Glutamatergic neuron (in vitro differentiated cells): ENCODE results near the gene PARP2. TPM values are rescaled to one million over a fixed set of nuclear protein-coding genes. Genes with fewer than 3 reads are reported as not detected.
"Not testable (repeated sequence)": the region's sequence is repeated elsewhere in the genome, so short reads cannot be mapped to it uniquely, and the experiment has no call there.

ENCODE experiments used
- DNase-seq: peaks from one replicate; pipeline ENCODE4 v3.0.0; 2022
- H3K27ac Mint-ChIP-seq: one replicate; pipeline ENCODE4 v1.8.0; 2020; ENCODE audit warnings: mild to moderate bottlenecking, mixed read lengths, inconsistent platforms; ENCODE audit not compliant: unreplicated experiment
- H3K27me3 Mint-ChIP-seq: one replicate; pipeline ENCODE4 v1.8.0; 2020; ENCODE audit warnings: mild to moderate bottlenecking, moderate library complexity, mixed read lengths, inconsistent platforms; ENCODE audit not compliant: unreplicated experiment
- H3K36me3 Mint-ChIP-seq: one replicate; pipeline ENCODE4 v1.8.0; 2020; ENCODE audit warnings: mild to moderate bottlenecking, mixed read lengths, inconsistent platforms; ENCODE audit not compliant: unreplicated experiment
- H3K4me1 Mint-ChIP-seq: one replicate; pipeline ENCODE4 v1.8.0; 2020; ENCODE audit warnings: mild to moderate bottlenecking, low read depth, mixed read lengths, inconsistent platforms; ENCODE audit not compliant: unreplicated experiment
- H3K4me3 Mint-ChIP-seq: one replicate; pipeline ENCODE4 v1.8.0; 2020; ENCODE audit warnings: mild to moderate bottlenecking, mixed read lengths, inconsistent platforms; ENCODE audit not compliant: unreplicated experiment
- H3K9me3 Mint-ChIP-seq: one replicate; pipeline ENCODE4 v1.8.0; 2020; ENCODE audit warnings: mild to moderate bottlenecking, moderate library complexity, mixed read lengths, inconsistent platforms; ENCODE audit not compliant: unreplicated experiment
- CTCF ChIP-seq: fragments of 200-600 bp; sonication (generic); IDR thresholded peaks from one replicate; pipeline ENCODE4 v1.5.0; 2021; ENCODE audit not compliant: partially characterized antibody, unreplicated experiment
- total RNA-seq: library from RNA; stranded (reverse); fragmentation: NEBNext Ultra II Directional; extraction: Animal tissue kit (Norgen Biotek cat#: 25700); gene quantifications from one replicate; pipeline ENCODE4 v1.2.1, GENCODE V29; 2021; ENCODE audit not compliant: unreplicated experiment

PARP2 gene
- total RNA-seq, 1 donor from 2014 or later, result 33.9 TPM

DNA sequence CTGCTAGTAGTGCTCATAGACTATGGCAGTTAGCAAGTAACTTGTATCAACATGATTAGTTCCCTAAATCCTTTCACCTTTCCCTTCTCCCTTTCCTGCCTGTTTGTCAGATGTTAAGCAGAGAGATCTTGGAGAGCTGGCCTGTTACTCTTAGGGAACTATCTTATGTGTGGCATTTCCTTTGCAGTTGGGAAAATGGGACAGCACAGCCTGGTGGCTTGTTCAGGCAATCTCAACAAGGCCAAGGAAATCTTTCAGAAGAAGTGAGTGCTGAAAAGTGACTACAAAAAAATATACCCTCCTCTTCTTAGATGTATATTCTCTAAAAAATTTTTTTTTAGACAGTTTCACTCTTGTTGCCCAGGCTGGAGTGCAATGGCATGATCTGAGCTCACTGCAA lies 7.4 kb downstream of the PARP2 start:
- H3K36me3 Mint-ChIP-seq, result no peaks in the 10 kb centered on the region
- H3K27me3 Mint-ChIP-seq, result no peaks in the 10 kb centered on the region
- no peaks in the 10 kb centered on the region for H3K4me1 Mint-ChIP-seq
- no peaks in the 10 kb centered on the region for H3K9me3 Mint-ChIP-seq
- no peak overlapping the region for H3K4me3 Mint-ChIP-seq
- no peak overlapping the region for H3K27ac Mint-ChIP-seq
- TF ChIP-seq CTCF, result no peak
- no peak for DNase-seq

DNA sequence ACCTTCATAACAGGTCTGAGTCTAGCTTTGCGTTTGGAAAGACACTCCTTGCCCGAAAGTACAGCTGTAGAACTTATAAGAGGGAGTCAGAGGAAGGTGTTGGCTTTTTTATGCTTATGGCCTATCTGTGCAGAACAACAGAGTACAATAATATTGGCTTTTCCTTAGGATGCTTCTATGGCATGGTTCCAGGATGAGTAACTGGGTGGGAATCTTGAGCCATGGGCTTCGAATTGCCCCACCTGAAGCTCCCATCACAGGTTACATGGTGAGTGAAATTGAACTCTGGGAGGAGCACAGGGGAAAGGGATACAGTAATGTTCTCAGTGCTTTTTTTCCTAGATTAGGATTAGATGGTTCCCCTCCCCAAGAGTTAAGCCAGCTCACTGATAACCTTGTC lies 13.0 kb downstream of the PARP2 start:
- no peaks in the 10 kb centered on the region for H3K36me3 Mint-ChIP-seq
- no peaks in the 10 kb centered on the region for H3K4me1 Mint-ChIP-seq
- H3K4me3 Mint-ChIP-seq, result no peak overlapping the region
- no peaks in the 10 kb centered on the region for H3K9me3 Mint-ChIP-seq
- TF ChIP-seq CTCF, result no peak
- no peaks in the 10 kb centered on the region for H3K27me3 Mint-ChIP-seq
- no peak overlapping the region for H3K27ac Mint-ChIP-seq
- DNase-seq, result no peak

GRCh38 chr14:20358474-20358873 lies 15.0 kb downstream of the PARP2 start:
- H3K9me3 Mint-ChIP-seq, H3K4me3 Mint-ChIP-seq, H3K4me1 Mint-ChIP-seq, H3K27ac Mint-ChIP-seq, DNase-seq, H3K27me3 Mint-ChIP-seq, H3K36me3 Mint-ChIP-seq: not testable (repeated sequence)

- Mint-ChIP-seq H3K27me3 (no peaks in the 10 kb centered on the region), H3K4me3 (no peak overlapping the region), H3K36me3 (no peaks in the 10 kb centered on the region), H3K4me1 (no peaks in the 10 kb centered on the region), H3K9me3 (no peaks in the 10 kb centered on the region), H3K27ac (no peak overlapping the region)
- DNase-seq, result no peak
- TF ChIP-seq CTCF, result no peak
Measured at GRCh38 chr14:20365928-20366327, 22.5 kb downstream of the PARP2 start.

GRCh38 chr14:20372796-20373195 lies 29.4 kb downstream of the PARP2 start:
- Mint-ChIP-seq H3K4me1 (no peaks in the 10 kb centered on the region), H3K9me3 (peaks cover 2% of the 10 kb centered on the region), H3K4me3 (no peak overlapping the region), H3K27ac (no peak overlapping the region), H3K27me3 (peaks cover 3% of the 10 kb centered on the region), H3K36me3 (peaks cover 5% of the 10 kb centered on the region)
- no peak for DNase-seq
- TF ChIP-seq CTCF, result no peak

- no peak overlapping the region for H3K27ac Mint-ChIP-seq
- no peak overlapping the region for H3K4me3 Mint-ChIP-seq
- peaks cover 2% of the 10 kb centered on the region for H3K9me3 Mint-ChIP-seq
- H3K27me3 Mint-ChIP-seq, result peaks cover 4% of the 10 kb centered on the region
- TF ChIP-seq CTCF, result no peak
- peaks cover 5% of the 10 kb centered on the region for H3K36me3 Mint-ChIP-seq
- no peak for DNase-seq
- H3K4me1 Mint-ChIP-seq, result no peaks in the 10 kb centered on the region
Measured at GRCh38 chr14:20375471-20375870, 32.0 kb downstream of the PARP2 start.
